Activated T-cell treated with anti-CD3 and anti-CD28 coated beads, Interleukin-2, amount 50 U/mL, for 24 hours (primary cell): Measurements from ENCODE around the gene KLHL7.
A peak's percentile ranks its signal among the peaks of the same experiment; 100 is the strongest.
"Not testable (repeated sequence)": the region's sequence is repeated elsewhere in the genome, so short reads cannot be mapped to it uniquely, and the experiment has no call there.

Source experiments
- DNase-seq: peaks from one replicate; pipeline ENCODE4 v3.0.0-alpha.2; 2020
- H3K27ac Mint-ChIP-seq: 2 replicates; pipeline ENCODE4 v1.8.0; 2020; ENCODE audit warnings: mild to moderate bottlenecking, mixed read lengths
- H3K27me3 Mint-ChIP-seq: 2 replicates; pipeline ENCODE4 v1.8.0; 2020; ENCODE audit warnings: mixed read lengths
- H3K36me3 Mint-ChIP-seq: 2 replicates; pipeline ENCODE4 v1.8.0; 2020; ENCODE audit warnings: low read depth, mixed read lengths
- H3K4me1 Mint-ChIP-seq: 2 replicates; pipeline ENCODE4 v1.8.0; 2020; ENCODE audit warnings: low read depth, mixed read lengths
- H3K4me3 Mint-ChIP-seq: 2 replicates; pipeline ENCODE4 v1.8.0; 2020; ENCODE audit warnings: mild to moderate bottlenecking, moderate library complexity, mixed read lengths
- H3K9me3 Mint-ChIP-seq: 2 replicates; pipeline ENCODE4 v1.8.0; 2020; ENCODE audit warnings: mixed read lengths

The KLHL7 gene

GRCh38 chr7:23183279-23184012, 77.9 kb downstream of the KLHL7 start:
- Mint-ChIP-seq H3K36me3 (peaks cover 66% of the 10 kb centered on the region), H3K4me1 (peaks cover 42% of the 10 kb centered on the region), H3K27me3 (no peaks in the 10 kb centered on the region), H3K4me3 (peak overlapping the region; percentile 92), H3K27ac (peak overlapping the region; percentile 98), H3K9me3 (no peaks in the 10 kb centered on the region)
- DNase-seq = no peak

- H3K27me3 Mint-ChIP-seq = no peaks in the 10 kb centered on the region
- peak overlapping the region; percentile 64 for H3K27ac Mint-ChIP-seq
- peaks cover 74% of the 10 kb centered on the region for H3K36me3 Mint-ChIP-seq
- no peak for DNase-seq
- H3K4me1 Mint-ChIP-seq = peaks cover 44% of the 10 kb centered on the region
- no peaks in the 10 kb centered on the region for H3K9me3 Mint-ChIP-seq
- H3K4me3 Mint-ChIP-seq = peak overlapping the region; percentile 92
Observed at GRCh38 chr7:23184291-23184690, 78.7 kb downstream of the KLHL7 start.

GRCh38 chr7:23184709-23185359, 79.2 kb downstream of the KLHL7 start:
- DNase-seq = no peak

GRCh38 chr7:23185980-23186379, 80.4 kb downstream of the KLHL7 start:
- Mint-ChIP-seq H3K27ac (peak overlapping the region; percentile 6), H3K4me3 (no peak overlapping the region), H3K9me3 (no peaks in the 10 kb centered on the region), H3K27me3 (no peaks in the 10 kb centered on the region), H3K36me3 (peaks cover 87% of the 10 kb centered on the region), H3K4me1 (peaks cover 37% of the 10 kb centered on the region)
- no peak for DNase-seq

More at GRCh38 chr7:23184709-23185359, 79.2 kb downstream of the KLHL7 start:
- peak overlapping the region; percentile 92 for H3K4me3 Mint-ChIP-seq
- H3K27ac Mint-ChIP-seq = peak overlapping the region; percentile 22
- H3K36me3 Mint-ChIP-seq = peaks cover 80% of the 10 kb centered on the region
- H3K9me3 Mint-ChIP-seq = no peaks in the 10 kb centered on the region
- no peaks in the 10 kb centered on the region for H3K27me3 Mint-ChIP-seq
- peaks cover 44% of the 10 kb centered on the region for H3K4me1 Mint-ChIP-seq

GRCh38 chr7:23191022-23191421, 85.4 kb downstream of the KLHL7 start:
- Mint-ChIP-seq H3K4me1 (peaks cover 9% of the 10 kb centered on the region), H3K9me3 (no peaks in the 10 kb centered on the region), H3K27ac (no peak overlapping the region), H3K27me3 (no peaks in the 10 kb centered on the region), H3K36me3 (peaks cover 83% of the 10 kb centered on the region), H3K4me3 (no peak overlapping the region)
- DNase-seq = no peak

- not testable (repeated sequence) for H3K27ac Mint-ChIP-seq, H3K27me3 Mint-ChIP-seq, H3K9me3 Mint-ChIP-seq, DNase-seq, H3K4me1 Mint-ChIP-seq, H3K4me3 Mint-ChIP-seq
- peaks cover 80% of the 10 kb centered on the region for H3K36me3 Mint-ChIP-seq
Observed at GRCh38 chr7:23193650-23194227, 88.2 kb downstream of the KLHL7 start.

GRCh38 chr7:23196306-23196705, 90.7 kb downstream of the KLHL7 start:
- H3K27me3 Mint-ChIP-seq = no peaks in the 10 kb centered on the region
- no peak overlapping the region for H3K27ac Mint-ChIP-seq
- H3K36me3 Mint-ChIP-seq = peaks cover 84% of the 10 kb centered on the region
- no peak for DNase-seq
- H3K4me1 Mint-ChIP-seq = no peaks in the 10 kb centered on the region
- H3K9me3 Mint-ChIP-seq = no peaks in the 10 kb centered on the region
- H3K4me3 Mint-ChIP-seq = no peak overlapping the region

GRCh38 chr7:23197745-23198144, 92.2 kb downstream of the KLHL7 start:
- not testable (repeated sequence) for H3K27me3 Mint-ChIP-seq, H3K27ac Mint-ChIP-seq, H3K4me3 Mint-ChIP-seq, DNase-seq, H3K9me3 Mint-ChIP-seq, H3K4me1 Mint-ChIP-seq
- H3K36me3 Mint-ChIP-seq = peaks cover 83% of the 10 kb centered on the region

GRCh38 chr7:23200331-23200730, 94.7 kb downstream of the KLHL7 start:
- Mint-ChIP-seq H3K4me3 (no peak overlapping the region), H3K36me3 (peaks cover 86% of the 10 kb centered on the region), H3K9me3 (peaks cover 3% of the 10 kb centered on the region), H3K4me1 (peaks cover 2% of the 10 kb centered on the region), H3K27me3 (peaks cover 7% of the 10 kb centered on the region), H3K27ac (no peak overlapping the region)
- DNase-seq = no peak

- H3K36me3 Mint-ChIP-seq = peaks cover 56% of the 10 kb centered on the region
- H3K4me1 Mint-ChIP-seq = peaks cover 8% of the 10 kb centered on the region
- no peak overlapping the region for H3K4me3 Mint-ChIP-seq
- H3K9me3 Mint-ChIP-seq = peaks cover 3% of the 10 kb centered on the region
- H3K27me3 Mint-ChIP-seq = peaks cover 33% of the 10 kb centered on the region
- H3K27ac Mint-ChIP-seq = no peak overlapping the region
- DNase-seq = no peak
Observed at GRCh38 chr7:23204241-23204640, 98.7 kb downstream of the KLHL7 start.

- Mint-ChIP-seq H3K9me3 (peaks cover 3% of the 10 kb centered on the region), H3K27ac (no peak overlapping the region), H3K4me1 (peaks cover 8% of the 10 kb centered on the region), H3K4me3 (no peak overlapping the region), H3K36me3 (peaks cover 43% of the 10 kb centered on the region), H3K27me3 (peaks cover 33% of the 10 kb centered on the region)
- DNase-seq = no peak
Observed at GRCh38 chr7:23205577-23205908, 100.0 kb downstream of the KLHL7 start.

GRCh38 chr7:23205909-23206767, 100.6 kb downstream of the KLHL7 start:
- H3K4me1 Mint-ChIP-seq = peaks cover 8% of the 10 kb centered on the region
- peaks cover 33% of the 10 kb centered on the region for H3K27me3 Mint-ChIP-seq
- H3K4me3 Mint-ChIP-seq = no peak overlapping the region
- peak; percentile 34 for DNase-seq
- H3K27ac Mint-ChIP-seq = no peak overlapping the region
- H3K9me3 Mint-ChIP-seq = peaks cover 3% of the 10 kb centered on the region
- H3K36me3 Mint-ChIP-seq = peaks cover 37% of the 10 kb centered on the region

GRCh38 chr7:23207021-23207420, 101.4 kb downstream of the KLHL7 start:
- peaks cover 30% of the 10 kb centered on the region for H3K36me3 Mint-ChIP-seq
- H3K4me3 Mint-ChIP-seq = no peak overlapping the region
- H3K9me3 Mint-ChIP-seq = peaks cover 3% of the 10 kb centered on the region
- peaks cover 8% of the 10 kb centered on the region for H3K4me1 Mint-ChIP-seq
- peaks cover 33% of the 10 kb centered on the region for H3K27me3 Mint-ChIP-seq
- no peak for DNase-seq
- no peak overlapping the region for H3K27ac Mint-ChIP-seq

GRCh38 chr7:23207884-23208283, 102.3 kb downstream of the KLHL7 start:
- DNase-seq = no peak
- Mint-ChIP-seq H3K27ac (no peak overlapping the region), H3K36me3 (peaks cover 23% of the 10 kb centered on the region), H3K4me3 (no peak overlapping the region), H3K27me3 (peaks cover 33% of the 10 kb centered on the region), H3K4me1 (peaks cover 8% of the 10 kb centered on the region), H3K9me3 (peaks cover 3% of the 10 kb centered on the region)
